ENCODE results near the gene RPL22. TPM values are rescaled to one million over a fixed set of nuclear protein-coding genes. Genes with fewer than 3 reads are reported as not detected.

RPL22 gene
- total and polyA plus RNA-seq, 2 of the 13 experiments (the other 11 are each of a cell fraction or from before 2014, with no cell fraction given), result 214 to 545 TPM

DNA sequence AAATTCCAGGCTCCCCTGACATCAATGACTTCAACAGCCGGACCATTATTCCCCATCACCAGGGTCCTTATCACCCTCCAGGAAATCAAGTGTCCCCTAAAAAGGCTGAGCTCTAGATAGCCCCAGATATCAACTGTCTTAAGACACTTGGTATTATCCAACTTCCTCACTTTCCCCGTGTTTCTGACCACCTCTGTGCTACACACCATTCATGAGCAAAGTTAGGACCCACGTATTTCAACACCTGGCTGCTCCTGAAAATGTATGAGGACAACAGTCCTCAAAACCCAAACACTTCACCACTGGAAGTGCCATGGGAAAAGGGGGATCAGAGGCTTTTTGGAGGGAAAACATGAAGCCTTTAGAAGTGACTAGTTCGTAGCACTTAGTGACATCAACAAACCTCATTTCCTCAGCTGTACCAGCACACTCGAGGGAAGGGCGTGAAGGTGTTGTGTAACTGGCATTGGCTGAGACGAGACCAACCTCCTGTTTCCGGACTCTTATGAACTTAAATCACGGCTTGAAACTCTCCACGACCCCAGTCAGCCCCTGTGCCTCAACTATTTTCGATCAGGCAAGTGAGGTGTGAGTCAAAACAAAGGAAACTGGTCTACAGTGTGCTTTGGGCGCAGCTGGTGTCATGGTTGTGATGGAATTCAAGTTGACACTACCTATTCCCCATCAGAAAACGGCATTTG lies 15.2 kb downstream of the RPL22 start (continued):
- TF ChIP-seq, protein P1, sequence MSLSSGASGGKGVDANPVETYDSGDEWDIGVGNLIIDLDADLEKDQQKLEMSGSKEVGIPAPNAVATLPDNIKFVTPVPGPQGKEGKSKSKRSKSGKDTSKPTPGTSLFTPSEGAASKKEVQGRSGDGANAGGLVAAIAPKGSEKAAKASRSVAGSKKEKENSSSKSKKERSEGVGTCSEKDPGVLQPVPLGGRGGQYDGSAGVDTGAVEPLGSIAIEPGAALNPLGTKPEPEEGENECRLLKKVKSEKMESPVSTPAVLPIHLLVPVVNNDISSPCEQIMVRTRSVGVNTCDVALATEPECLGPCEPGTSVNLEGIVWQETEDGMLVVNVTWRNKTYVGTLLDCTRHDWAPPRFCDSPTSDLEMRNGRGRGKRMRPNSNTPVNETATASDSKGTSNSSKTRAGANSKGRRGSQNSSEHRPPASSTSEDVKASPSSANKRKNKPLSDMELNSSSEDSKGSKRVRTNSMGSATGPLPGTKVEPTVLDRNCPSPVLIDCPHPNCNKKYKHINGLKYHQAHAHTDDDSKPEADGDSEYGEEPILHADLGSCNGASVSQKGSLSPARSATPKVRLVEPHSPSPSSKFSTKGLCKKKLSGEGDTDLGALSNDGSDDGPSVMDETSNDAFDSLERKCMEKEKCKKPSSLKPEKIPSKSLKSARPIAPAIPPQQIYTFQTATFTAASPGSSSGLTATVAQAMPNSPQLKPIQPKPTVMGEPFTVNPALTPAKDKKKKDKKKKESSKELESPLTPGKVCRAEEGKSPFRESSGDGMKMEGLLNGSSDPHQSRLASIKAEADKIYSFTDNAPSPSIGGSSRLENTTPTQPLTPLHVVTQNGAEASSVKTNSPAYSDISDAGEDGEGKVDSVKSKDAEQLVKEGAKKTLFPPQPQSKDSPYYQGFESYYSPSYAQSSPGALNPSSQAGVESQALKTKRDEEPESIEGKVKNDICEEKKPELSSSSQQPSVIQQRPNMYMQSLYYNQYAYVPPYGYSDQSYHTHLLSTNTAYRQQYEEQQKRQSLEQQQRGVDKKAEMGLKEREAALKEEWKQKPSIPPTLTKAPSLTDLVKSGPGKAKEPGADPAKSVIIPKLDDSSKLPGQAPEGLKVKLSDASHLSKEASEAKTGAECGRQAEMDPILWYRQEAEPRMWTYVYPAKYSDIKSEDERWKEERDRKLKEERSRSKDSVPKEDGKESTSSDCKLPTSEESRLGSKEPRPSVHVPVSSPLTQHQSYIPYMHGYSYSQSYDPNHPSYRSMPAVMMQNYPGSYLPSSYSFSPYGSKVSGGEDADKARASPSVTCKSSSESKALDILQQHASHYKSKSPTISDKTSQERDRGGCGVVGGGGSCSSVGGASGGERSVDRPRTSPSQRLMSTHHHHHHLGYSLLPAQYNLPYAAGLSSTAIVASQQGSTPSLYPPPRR (CRISPR knock-in tag; IDR thresholded peaks at IDR 0.05; ENCODE audit: borderline replicate concordance), result no peak
- TF ChIP-seq, protein P2, sequence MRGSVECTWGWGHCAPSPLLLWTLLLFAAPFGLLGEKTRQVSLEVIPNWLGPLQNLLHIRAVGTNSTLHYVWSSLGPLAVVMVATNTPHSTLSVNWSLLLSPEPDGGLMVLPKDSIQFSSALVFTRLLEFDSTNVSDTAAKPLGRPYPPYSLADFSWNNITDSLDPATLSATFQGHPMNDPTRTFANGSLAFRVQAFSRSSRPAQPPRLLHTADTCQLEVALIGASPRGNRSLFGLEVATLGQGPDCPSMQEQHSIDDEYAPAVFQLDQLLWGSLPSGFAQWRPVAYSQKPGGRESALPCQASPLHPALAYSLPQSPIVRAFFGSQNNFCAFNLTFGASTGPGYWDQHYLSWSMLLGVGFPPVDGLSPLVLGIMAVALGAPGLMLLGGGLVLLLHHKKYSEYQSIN (CRISPR knock-in tag; IDR thresholded peaks at IDR 0.05; ENCODE audit: borderline replicate concordance), result no peak
- TF ChIP-seq, protein P3, sequence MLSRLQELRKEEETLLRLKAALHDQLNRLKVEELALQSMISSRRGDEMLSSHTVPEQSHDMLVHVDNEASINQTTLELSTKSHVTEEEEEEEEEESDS (CRISPR knock-in tag; IDR thresholded peaks at IDR 0.05; ENCODE audit: borderline replicate concordance), result no peak
- TF ChIP-seq MBD4 (IDR thresholded peaks at IDR 0.05; ENCODE audit: borderline replicate concordance, low read length), result peak; percentile 76; the same call in 1 of the 2 replicates
- no peak for TF ChIP-seq BRD4 (CRISPR knock-in tag; IDR thresholded peaks at IDR 0.05)
- TF ChIP-seq POLR2A (IDR thresholded peaks at IDR 0.05; ENCODE audit: insufficient read depth in 1 of 2, low read depth in 2 of 2, low read length in 2 of 2), result 0 out of 4 replicates have a peak, but pooled peaks of 1 of the 2 experiments have one; percentile 31
- TF ChIP-seq ZNF839 (CRISPR knock-in tag; IDR thresholded peaks at IDR 0.05; ENCODE audit: borderline replicate concordance), result no peak
- TF ChIP-seq FOXM1 (CRISPR knock-in tag; IDR thresholded peaks at IDR 0.05), result no peak
- 0 out of 2 replicates have a peak, but pooled peaks have one; percentile 0 for TF ChIP-seq CEBPB (IDR thresholded peaks at IDR 0.05; ENCODE audit: borderline replicate concordance, low read depth, low read length)
- no peak for TF ChIP-seq ZKSCAN8 (CRISPR knock-in tag; IDR thresholded peaks at IDR 0.05; ENCODE audit: borderline replicate concordance)
- peak; percentile 4 for TF ChIP-seq AGO2 (optimal IDR thresholded peaks at IDR 0.05; ENCODE audit: low read depth, low read length)
- no peak for TF ChIP-seq ZNF564 (CRISPR knock-in tag; IDR thresholded peaks at IDR 0.05)
- TF ChIP-seq ZBTB21 (CRISPR knock-in tag; IDR thresholded peaks at IDR 0.05), result no peak
- TF ChIP-seq RBFOX2 (IDR thresholded peaks at IDR 0.05; ENCODE audit: low read depth, low read length), result no peak
- 0 out of 2 replicates have a peak, but pooled peaks have one; percentile 20 for TF ChIP-seq POLR2G (IDR thresholded peaks at IDR 0.05; ENCODE audit: low read depth, low read length)
- TF ChIP-seq, protein P4, sequence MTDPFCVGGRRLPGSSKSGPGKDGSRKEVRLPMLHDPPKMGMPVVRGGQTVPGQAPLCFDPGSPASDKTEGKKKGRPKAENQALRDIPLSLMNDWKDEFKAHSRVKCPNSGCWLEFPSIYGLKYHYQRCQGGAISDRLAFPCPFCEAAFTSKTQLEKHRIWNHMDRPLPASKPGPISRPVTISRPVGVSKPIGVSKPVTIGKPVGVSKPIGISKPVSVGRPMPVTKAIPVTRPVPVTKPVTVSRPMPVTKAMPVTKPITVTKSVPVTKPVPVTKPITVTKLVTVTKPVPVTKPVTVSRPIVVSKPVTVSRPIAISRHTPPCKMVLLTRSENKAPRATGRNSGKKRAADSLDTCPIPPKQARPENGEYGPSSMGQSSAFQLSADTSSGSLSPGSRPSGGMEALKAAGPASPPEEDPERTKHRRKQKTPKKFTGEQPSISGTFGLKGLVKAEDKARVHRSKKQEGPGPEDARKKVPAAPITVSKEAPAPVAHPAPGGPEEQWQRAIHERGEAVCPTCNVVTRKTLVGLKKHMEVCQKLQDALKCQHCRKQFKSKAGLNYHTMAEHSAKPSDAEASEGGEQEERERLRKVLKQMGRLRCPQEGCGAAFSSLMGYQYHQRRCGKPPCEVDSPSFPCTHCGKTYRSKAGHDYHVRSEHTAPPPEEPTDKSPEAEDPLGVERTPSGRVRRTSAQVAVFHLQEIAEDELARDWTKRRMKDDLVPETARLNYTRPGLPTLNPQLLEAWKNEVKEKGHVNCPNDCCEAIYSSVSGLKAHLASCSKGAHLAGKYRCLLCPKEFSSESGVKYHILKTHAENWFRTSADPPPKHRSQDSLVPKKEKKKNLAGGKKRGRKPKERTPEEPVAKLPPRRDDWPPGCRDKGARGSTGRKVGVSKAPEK (CRISPR knock-in tag; IDR thresholded peaks at IDR 0.05; ENCODE audit: borderline replicate concordance), result no peak
- peak; percentile 51; the same call in 1 of the 2 replicates for TF ChIP-seq POLR2AphosphoS2 (IDR thresholded peaks at IDR 0.05; ENCODE audit: low read depth, low read length)
- TF ChIP-seq ZNF709 (CRISPR knock-in tag; IDR thresholded peaks at IDR 0.05), result no peak
- TF ChIP-seq PLRG1 (conservative IDR thresholded peaks at IDR 0.05), result no peak
